ENCODE results near the gene TIMM17A.
A peak's percentile ranks its signal among the peaks of the same experiment; 100 is the strongest.

TIMM17A gene

DNA sequence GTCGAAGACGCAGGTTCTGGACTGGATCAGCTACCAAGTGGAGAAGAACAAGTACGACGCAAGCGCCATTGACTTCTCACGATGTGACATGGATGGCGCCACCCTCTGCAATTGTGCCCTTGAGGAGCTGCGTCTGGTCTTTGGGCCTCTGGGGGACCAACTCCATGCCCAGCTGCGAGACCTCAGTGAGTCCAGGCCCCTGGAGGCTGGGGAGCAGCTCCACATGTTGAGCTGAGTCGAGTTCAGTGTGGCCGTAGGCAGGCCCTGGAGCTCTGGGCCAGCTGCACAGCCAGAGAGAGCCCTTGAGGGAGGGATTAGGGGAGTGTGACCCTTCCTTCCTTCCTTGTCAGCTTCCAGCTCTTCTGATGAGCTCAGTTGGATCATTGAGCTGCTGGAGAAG lies 56.7 kb downstream of the TIMM17A start:
- TF ChIP-seq SUZ12 (IDR thresholded peaks at IDR 0.05; ENCODE audit: extremely low read depth, insufficient read depth, insufficient read length): no peak
- no peak for TF ChIP-seq ZNF274 (IDR thresholded peaks at IDR 0.05; ENCODE audit: low read depth, low read length)
- no peak for TF ChIP-seq YY1 (IDR thresholded peaks at IDR 0.05; ENCODE audit: insufficient read depth, insufficient read length)
- Histone ChIP-seq H3K36me3 (ENCODE audit: insufficient read depth, insufficient read length, low read length) (peaks cover 51% of the 10 kb centered on the region), H3K4me3 (ENCODE audit: insufficient read length, low read depth) (no peak overlapping the region), H3K27me3 (ENCODE audit: insufficient read depth, insufficient read length) (no peaks in the 10 kb centered on the region), H3K9me3 (ENCODE audit: insufficient read depth, low read length) (no peaks in the 10 kb centered on the region), H3K9ac (ENCODE audit: insufficient read length, low read depth) (peak overlapping the region; percentile 18), H3K4me1 (ENCODE audit: insufficient read depth, insufficient read length) (peaks cover 31% of the 10 kb centered on the region)
- DNase-seq (ENCODE audit: low read depth, low spot score): no peak

DNA sequence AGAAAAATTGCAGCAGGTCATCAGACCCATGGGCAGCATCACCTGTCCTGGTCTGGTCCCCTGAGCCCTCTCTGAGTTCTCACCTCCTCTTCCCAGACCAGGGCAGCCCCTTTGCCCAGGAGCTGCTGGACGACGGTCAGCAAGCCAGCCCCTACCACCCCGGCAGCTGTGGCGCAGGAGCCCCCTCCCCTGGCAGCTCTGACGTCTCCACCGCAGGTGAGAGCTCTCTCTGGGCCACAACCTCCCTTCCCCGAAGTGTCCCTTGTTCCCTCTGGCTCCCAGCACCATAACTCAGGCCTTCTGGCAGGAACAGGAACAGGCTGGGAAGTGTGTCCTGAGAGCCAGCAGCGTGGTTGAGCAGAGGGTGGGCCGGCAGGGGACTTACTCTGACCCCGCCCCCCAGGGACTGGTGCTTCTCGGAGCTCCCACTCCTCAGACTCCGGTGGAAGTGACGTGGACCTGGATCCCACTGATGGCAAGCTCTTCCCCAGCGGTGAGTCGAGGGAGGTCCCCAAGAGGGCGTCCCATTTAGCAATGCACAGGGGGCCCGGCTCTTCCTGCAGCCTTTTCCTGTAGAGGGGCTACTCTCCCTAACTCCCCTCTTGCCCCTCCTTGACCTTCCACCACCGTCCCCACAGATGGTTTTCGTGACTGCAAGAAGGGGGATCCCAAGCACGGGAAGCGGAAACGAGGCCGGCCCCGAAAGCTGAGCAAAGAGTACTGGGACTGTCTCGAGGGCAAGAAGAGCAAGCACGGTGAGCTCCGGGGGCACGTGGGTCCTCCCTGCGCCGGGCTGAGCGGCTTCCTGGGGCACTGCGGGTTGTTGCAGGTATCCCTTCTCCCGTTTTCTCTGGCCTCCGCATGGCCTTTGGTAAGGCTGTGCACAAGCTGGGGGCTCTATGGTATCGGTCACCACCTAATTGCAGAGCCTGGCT lies 57.5 kb downstream of the TIMM17A start:
- Histone ChIP-seq H3K9me3 (ENCODE audit: insufficient read depth, low read length) (no peaks in the 10 kb centered on the region), H3K9ac (ENCODE audit: insufficient read length, low read depth) (peak overlapping the region; percentile 53), H3K27me3 (ENCODE audit: insufficient read depth, insufficient read length) (no peaks in the 10 kb centered on the region), H3K36me3 (ENCODE audit: insufficient read depth, insufficient read length, low read length) (peaks cover 51% of the 10 kb centered on the region), H3K4me1 (ENCODE audit: insufficient read depth, insufficient read length) (peaks cover 35% of the 10 kb centered on the region), H3K4me3 (ENCODE audit: insufficient read length, low read depth) (no peak overlapping the region)
- DNase-seq (ENCODE audit: low read depth, low spot score): no peak
- no peak for TF ChIP-seq SUZ12 (IDR thresholded peaks at IDR 0.05; ENCODE audit: extremely low read depth, insufficient read depth, insufficient read length)
- TF ChIP-seq ZNF274 (IDR thresholded peaks at IDR 0.05; ENCODE audit: low read depth, low read length): no peak
- no peak for TF ChIP-seq YY1 (IDR thresholded peaks at IDR 0.05; ENCODE audit: insufficient read depth, insufficient read length)

DNA sequence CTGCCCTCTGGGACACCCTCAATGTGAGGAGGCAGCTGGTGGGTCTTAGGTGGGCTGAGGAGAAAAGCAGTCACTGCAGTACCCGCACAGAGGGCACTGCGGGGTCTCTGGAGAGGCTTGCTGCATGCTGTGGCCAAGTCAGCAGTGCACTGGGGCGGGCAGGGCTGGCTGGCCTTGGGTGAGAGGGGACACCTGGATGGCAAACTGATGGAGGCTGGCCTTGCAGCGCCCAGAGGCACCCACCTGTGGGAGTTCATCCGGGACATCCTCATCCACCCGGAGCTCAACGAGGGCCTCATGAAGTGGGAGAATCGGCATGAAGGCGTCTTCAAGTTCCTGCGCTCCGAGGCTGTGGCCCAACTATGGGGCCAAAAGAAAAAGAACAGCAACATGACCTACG lies 58.3 kb downstream of the TIMM17A start:
- Histone ChIP-seq H3K4me1 (ENCODE audit: insufficient read depth, insufficient read length) (peaks cover 41% of the 10 kb centered on the region), H3K36me3 (ENCODE audit: insufficient read depth, insufficient read length, low read length) (peaks cover 51% of the 10 kb centered on the region), H3K9ac (ENCODE audit: insufficient read length, low read depth) (no peak overlapping the region), H3K4me3 (ENCODE audit: insufficient read length, low read depth) (no peak overlapping the region), H3K27me3 (ENCODE audit: insufficient read depth, insufficient read length) (no peaks in the 10 kb centered on the region), H3K9me3 (ENCODE audit: insufficient read depth, low read length) (no peaks in the 10 kb centered on the region)
- DNase-seq (ENCODE audit: low read depth, low spot score): no peak
- TF ChIP-seq ZNF274 (IDR thresholded peaks at IDR 0.05; ENCODE audit: low read depth, low read length) (no peak), SUZ12 (IDR thresholded peaks at IDR 0.05; ENCODE audit: extremely low read depth, insufficient read depth, insufficient read length) (no peak), YY1 (IDR thresholded peaks at IDR 0.05; ENCODE audit: insufficient read depth, insufficient read length) (no peak)

DNA sequence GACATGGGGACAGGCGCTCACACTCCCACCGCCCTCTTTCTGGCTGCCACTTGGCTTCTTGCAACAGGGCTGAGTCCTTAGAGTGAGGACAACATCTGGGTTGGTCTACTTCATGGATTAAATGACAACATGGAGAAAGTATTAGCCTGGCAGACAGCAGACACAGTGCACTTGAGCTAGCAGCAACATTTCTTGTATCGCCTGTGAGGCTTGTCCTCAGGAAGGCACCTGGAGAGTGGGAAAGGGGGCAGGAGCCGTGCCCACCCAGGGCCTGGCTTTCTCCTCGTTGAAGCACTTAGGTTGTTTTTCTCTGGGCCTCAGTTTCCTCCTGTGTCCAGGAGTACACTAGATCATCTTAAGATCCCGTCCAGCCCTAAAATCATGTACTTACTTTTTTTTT lies 58.8 kb downstream of the TIMM17A start:
- TF ChIP-seq YY1 (IDR thresholded peaks at IDR 0.05; ENCODE audit: insufficient read depth, insufficient read length): no peak
- no peak for TF ChIP-seq ZNF274 (IDR thresholded peaks at IDR 0.05; ENCODE audit: low read depth, low read length)
- TF ChIP-seq SUZ12 (IDR thresholded peaks at IDR 0.05; ENCODE audit: extremely low read depth, insufficient read depth, insufficient read length): no peak
- H3K9ac ChIP-seq (ENCODE audit: insufficient read length, low read depth): no peak overlapping the region
- DNase-seq (ENCODE audit: low read depth, low spot score): no peak
- peaks cover 51% of the 10 kb centered on the region for H3K36me3 ChIP-seq (ENCODE audit: insufficient read depth, insufficient read length, low read length)
- H3K9me3 ChIP-seq (ENCODE audit: insufficient read depth, low read length): no peaks in the 10 kb centered on the region
- no peak overlapping the region for H3K4me3 ChIP-seq (ENCODE audit: insufficient read length, low read depth)
- peaks cover 44% of the 10 kb centered on the region for H3K4me1 ChIP-seq (ENCODE audit: insufficient read depth, insufficient read length)
- H3K27me3 ChIP-seq (ENCODE audit: insufficient read depth, insufficient read length): no peaks in the 10 kb centered on the region

DNA sequence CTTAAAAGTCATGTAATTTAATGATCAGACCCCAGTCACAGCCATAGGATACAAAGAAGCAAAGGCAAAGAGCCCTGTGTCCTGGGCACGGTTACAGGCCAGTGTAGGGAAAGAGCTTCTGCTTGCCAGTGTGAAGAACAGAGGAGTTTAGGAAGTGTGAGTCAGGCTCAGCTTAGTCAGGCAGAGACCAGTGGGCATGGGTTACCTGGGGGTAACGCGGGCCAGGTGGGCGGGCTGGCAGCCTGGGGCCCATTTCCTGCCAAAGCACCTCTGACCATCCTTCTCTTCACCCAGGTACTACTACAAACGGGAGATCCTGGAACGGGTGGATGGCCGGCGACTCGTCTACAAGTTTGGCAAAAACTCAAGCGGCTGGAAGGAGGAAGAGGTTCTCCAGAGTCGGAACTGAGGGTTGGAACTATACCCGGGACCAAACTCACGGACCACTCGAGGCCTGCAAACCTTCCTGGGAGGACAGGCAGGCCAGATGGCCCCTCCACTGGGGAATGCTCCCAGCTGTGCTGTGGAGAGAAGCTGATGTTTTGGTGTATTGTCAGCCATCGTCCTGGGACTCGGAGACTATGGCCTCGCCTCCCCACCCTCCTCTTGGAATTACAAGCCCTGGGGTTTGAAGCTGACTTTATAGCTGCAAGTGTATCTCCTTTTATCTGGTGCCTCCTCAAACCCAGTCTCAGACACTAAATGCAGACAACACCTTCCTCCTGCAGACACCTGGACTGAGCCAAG lies 59.8 kb downstream of the TIMM17A start:
- no peak for TF ChIP-seq SUZ12 (IDR thresholded peaks at IDR 0.05; ENCODE audit: extremely low read depth, insufficient read depth, insufficient read length)
- no peak for TF ChIP-seq ZNF274 (IDR thresholded peaks at IDR 0.05; ENCODE audit: low read depth, low read length)
- no peak for TF ChIP-seq YY1 (IDR thresholded peaks at IDR 0.05; ENCODE audit: insufficient read depth, insufficient read length)
- H3K4me1 ChIP-seq (ENCODE audit: insufficient read depth, insufficient read length): peaks cover 36% of the 10 kb centered on the region
- no peak for DNase-seq (ENCODE audit: low read depth, low spot score)

DNA sequence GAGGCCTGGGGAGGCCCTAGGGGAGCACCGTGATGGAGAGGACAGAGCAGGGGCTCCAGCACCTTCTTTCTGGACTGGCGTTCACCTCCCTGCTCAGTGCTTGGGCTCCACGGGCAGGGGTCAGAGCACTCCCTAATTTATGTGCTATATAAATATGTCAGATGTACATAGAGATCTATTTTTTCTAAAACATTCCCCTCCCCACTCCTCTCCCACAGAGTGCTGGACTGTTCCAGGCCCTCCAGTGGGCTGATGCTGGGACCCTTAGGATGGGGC lies 60.3 kb downstream of the TIMM17A start:
- Histone ChIP-seq H3K9me3 (ENCODE audit: insufficient read depth, low read length) (no peaks in the 10 kb centered on the region), H3K4me3 (ENCODE audit: insufficient read length, low read depth) (no peak overlapping the region), H3K36me3 (ENCODE audit: insufficient read depth, insufficient read length, low read length) (peaks cover 51% of the 10 kb centered on the region), H3K27me3 (ENCODE audit: insufficient read depth, insufficient read length) (no peaks in the 10 kb centered on the region), H3K9ac (ENCODE audit: insufficient read length, low read depth) (no peak overlapping the region), H3K4me1 (ENCODE audit: insufficient read depth, insufficient read length) (peaks cover 35% of the 10 kb centered on the region)
- TF ChIP-seq SUZ12 (IDR thresholded peaks at IDR 0.05; ENCODE audit: extremely low read depth, insufficient read depth, insufficient read length) (no peak), ZNF274 (IDR thresholded peaks at IDR 0.05; ENCODE audit: low read depth, low read length) (no peak), YY1 (IDR thresholded peaks at IDR 0.05; ENCODE audit: insufficient read depth, insufficient read length) (no peak)
- no peak for DNase-seq (ENCODE audit: low read depth, low spot score)

More for the DNA sequence above, 59.8 kb downstream of the TIMM17A start:
- Histone ChIP-seq H3K27me3 (ENCODE audit: insufficient read depth, insufficient read length) (no peaks in the 10 kb centered on the region), H3K36me3 (ENCODE audit: insufficient read depth, insufficient read length, low read length) (peaks cover 51% of the 10 kb centered on the region), H3K9me3 (ENCODE audit: insufficient read depth, low read length) (no peaks in the 10 kb centered on the region), H3K4me3 (ENCODE audit: insufficient read length, low read depth) (no peak overlapping the region), H3K9ac (ENCODE audit: insufficient read length, low read depth) (no peak overlapping the region)

Data from NT2/D1 (cell line).